K562 (cell line): ENCODE data around the gene BCL10. TPM values are rescaled to one million over a fixed set of nuclear protein-coding genes. Genes with fewer than 3 reads are reported as not detected.

ENCODE experiments used
- BCOR ChIP-seq: fragments of 450-650 bp; IDR thresholded peaks from 2 replicates; pipeline ENCODE4 v1.6.1; 2016
- KDM1A ChIP-seq, 2 experiments: fragments of 450-650 bp; IDR thresholded peaks; 2 replicates each; pipeline ENCODE4 v1.6.1; 2016; ENCODE audit warnings: mild to moderate bottlenecking in 2 of 2
- KDM4B ChIP-seq, 2 experiments: fragments of 450-650 bp in 1 of 2; sonication (generic) in 1 of 2; IDR thresholded peaks; 2 replicates each; pipeline ENCODE4 v1.6.1; 2016 to 2017; ENCODE audit warnings: borderline replicate concordance in 2 of 2, antibody characterized with exemption in 1 of 2, low read depth in 1 of 2, mild to moderate bottlenecking in 1 of 2
- NRF1 ChIP-seq, 2 experiments: fragments of 450-650 bp; IDR thresholded peaks in 1 of 2; conservative IDR thresholded peaks in 1 of 2; 2 replicates each; pipeline ENCODE4 v1.6.1; 2014; ENCODE audit warnings: mild to moderate bottlenecking in 2 of 2
- PHB ChIP-seq: fragments of 250-450 bp; sonication (Bioruptor Pico); IDR thresholded peaks from 2 replicates; pipeline ENCODE4 v1.5.0; 2021
- RUNX1 ChIP-seq: sonication (generic); IDR thresholded peaks from 2 replicates; pipeline ENCODE4 v1.6.1; 2016; ENCODE audit warnings: antibody characterized with exemption, low read depth
- SRSF3 ChIP-seq: fragments of 200-400 bp; formaldehyde crosslinking; IDR thresholded peaks from 2 replicates; pipeline ENCODE4 v1.6.1; 2016; ENCODE audit warnings: mild to moderate bottlenecking, low read length, moderate library complexity; ENCODE audit not compliant: insufficient read depth
- ZBTB34 ChIP-seq: fragments of 250-450 bp; sonication (Bioruptor Pico); IDR thresholded peaks from 2 replicates; pipeline ENCODE4 v1.8.0; 2021; ENCODE audit warnings: mild to moderate bottlenecking, moderate library complexity
- polyA plus RNA-seq, 8 experiments: library from polyadenylated mRNA; depleted of rRNA in 4 of 8; stranded (reverse) in 5 of 8; unstranded in 3 of 8; fragments of >200 nt; fragmentation: Nextera tagmentation in 2 of 8; fragmentation: Illumina TruSeq in 1 of 8; extraction: Ambion mirVana in 2 of 8; extraction: Trizol in 1 of 8; gene quantifications; 2 replicates each; pipeline versions ENCODE4 v1.2.1 to v1.2.3, GENCODE V29; 2011 to 2014; ENCODE audit warnings: inconsistent platforms in 1 of 8, missing spikeins in 1 of 8
- total RNA-seq, 7 experiments: library from RNA; depleted of rRNA in 6 of 7; stranded (reverse); fragments of >200 nt in 6 of 7; fragmentation: Illumina TruSeq in 2 of 7; extraction: Trizol in 2 of 7; gene quantifications; 2 replicates each; pipeline versions ENCODE4 v1.2.1 to v1.2.3, GENCODE V29; 2011 to 2021; ENCODE audit warnings: low replicate concordance in 1 of 7

The BCL10 gene
- total and polyA plus RNA-seq, 9 of the 15 experiments (the other 6 are each of a cell fraction or from before 2014, with no cell fraction given): 8.0 to 19.4 (median 12.3) TPM

GRCh38 chr1:85259912-85260274, 16.5 kb downstream of the BCL10 start (continued):
- TF ChIP-seq SRSF3 (no peak), NRF1 (conservative IDR thresholded peaks at IDR 0.05 in 1 of 2, IDR thresholded peaks at IDR 0.05 in 1 of 2) (0 out of 4 replicates have a peak, but pooled peaks of 1 of the 2 experiments have one; percentile 13), ZBTB34 (CRISPR knock-in tag) (no peak), RUNX1 (no peak), PHB (CRISPR knock-in tag) (no peak), BCOR (peak; percentile 57; the same call in 1 of the 2 replicates), KDM1A (IDR thresholded peaks at IDR 0.05) (no peak), KDM4B (IDR thresholded peaks at IDR 0.05; ENCODE audit: borderline replicate concordance in 2 of 2, low read depth in 1 of 2) (peak in 1 of 2 experiments; percentile 9; a peak in 1 of 4 replicates)
- TF ChIP-seq, all 486 proteins: peak for 7
